Measurements from ENCODE around the gene SH2D2A. TPM values are rescaled to one million over a fixed set of nuclear protein-coding genes. Genes with fewer than 3 reads are reported as not detected.

Gene SH2D2A
- total RNA-seq: 0.20 and 0.28 TPM in 2 replicates

DNA sequence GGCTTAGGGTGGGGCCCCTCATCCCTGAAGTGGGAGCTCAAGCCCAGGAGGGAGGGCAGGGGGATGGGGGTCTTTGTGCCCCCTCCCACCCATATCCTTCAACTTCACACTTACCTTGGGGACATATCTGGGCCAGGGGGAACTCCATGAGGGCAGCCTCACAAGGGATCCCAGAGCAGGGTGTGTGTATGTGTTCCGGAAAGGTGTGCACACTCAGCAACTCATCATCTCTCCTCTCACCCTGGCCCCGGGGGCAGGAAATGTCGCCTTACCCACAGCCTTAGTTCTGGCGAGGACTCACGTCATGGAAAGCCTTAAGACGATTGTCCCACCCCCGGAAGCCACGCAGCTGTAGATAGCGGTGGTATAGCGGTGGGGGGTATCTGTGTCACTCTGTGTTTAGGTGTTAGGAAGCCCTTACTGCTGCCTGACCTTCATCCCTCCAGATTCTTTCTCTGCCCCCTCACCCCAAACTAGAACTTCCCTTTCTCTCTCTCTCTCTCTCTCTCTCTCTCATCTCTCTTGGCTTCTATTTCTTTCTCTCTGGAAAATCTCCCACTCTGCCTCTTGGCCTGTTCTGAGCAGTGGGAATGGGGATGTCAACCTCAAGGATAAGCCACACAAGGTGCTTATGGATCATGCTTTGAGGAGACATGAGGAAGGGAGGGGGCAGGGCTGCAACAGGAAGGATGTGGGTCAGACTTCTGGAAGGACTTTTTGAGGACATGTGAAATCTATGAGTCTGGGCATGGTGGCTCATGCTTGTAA, at the start of gene SH2D2A:
TSS of gene SH2D2A (minus strand) at position 288 of the 768 bp plus-strand sequence. CDS start at position 148, 140 bp downstream.
- no peak for DNase-seq (ENCODE audit: low read depth, low spot score)

DNA sequence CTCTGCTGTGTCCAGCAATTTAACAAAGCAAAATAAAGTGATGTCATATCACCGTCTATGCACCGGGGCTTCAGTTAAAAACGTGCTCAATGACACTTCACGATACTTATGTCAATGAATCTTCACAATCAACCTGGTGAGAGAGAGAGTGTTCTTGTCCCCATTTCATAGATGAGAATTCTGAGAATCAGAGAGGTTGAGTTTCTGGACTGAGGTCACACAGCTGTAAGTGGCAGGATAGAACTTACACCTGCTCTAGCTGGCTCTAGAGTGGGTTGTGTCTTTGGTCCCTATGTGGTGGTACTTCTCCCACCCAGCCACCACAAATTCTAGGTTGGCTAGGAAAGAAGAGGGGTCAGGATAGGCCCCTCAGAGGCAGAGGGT, 49.2 kb upstream of the SH2D2A start:
- DNase-seq (ENCODE audit: low read depth, low spot score): no peak

DNA sequence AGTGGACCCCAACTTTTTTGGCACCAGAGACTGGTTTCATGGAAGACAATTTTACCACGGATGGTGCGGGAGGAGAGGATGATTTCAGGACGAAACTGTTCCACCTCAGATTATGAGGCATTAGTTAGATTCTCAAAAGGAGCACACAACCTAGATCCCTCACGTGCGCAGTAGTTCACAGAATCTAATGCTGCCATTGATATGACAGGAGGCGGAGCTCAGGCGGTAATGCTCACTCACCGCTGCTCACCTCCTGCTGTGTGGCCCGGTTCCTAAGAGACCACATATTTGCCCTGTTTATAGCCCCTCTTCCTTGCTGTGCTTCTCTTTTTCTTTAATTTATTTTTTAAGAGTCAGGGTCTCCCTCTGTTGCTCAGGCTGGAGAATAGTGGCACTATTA, 48.6 kb upstream of the SH2D2A start:
- no peak for DNase-seq (ENCODE audit: low read depth, low spot score)

DNA sequence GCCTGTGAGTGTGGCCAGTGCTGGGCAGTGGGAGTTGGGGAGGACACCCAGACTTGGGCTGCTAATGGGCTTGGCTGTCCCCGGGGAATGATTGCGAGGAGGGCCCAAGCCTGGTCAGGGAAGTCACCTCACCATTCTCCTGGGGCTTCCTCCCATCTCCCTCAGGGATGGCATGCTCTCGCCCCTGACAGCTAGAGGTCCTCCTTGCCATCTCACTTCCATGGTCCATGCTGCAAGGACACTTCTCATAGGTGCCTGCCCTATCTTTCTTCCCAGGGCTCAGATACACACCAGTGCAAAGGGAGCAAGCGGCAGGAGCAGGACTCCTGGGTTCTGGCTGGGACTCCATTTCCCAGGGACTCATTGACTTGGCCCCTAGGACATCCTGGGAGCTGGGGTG, 48.1 kb upstream of the SH2D2A start:
- no peak for DNase-seq (ENCODE audit: low read depth, low spot score)

DNA sequence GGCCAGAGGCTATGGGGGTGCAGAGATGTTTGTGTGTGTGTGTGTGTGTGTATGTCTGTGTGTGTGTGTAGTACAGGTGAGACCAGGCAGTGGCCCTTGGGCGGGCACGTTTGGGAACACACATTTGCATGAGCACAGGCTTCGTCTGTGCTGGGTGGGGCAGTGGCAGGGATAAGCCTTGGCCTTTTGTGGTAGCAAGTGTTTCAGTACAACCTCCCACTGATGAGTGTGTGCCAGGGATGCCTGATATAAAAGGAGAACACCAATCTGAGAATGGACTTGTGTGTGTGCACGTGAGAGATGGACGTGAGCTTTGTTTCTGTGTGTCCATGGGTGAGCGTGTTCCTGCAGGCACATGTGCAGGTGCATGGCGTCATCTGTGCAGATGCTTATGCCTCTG, 47.0 kb upstream of the SH2D2A start:
- DNase-seq (ENCODE audit: low read depth, low spot score): no peak

DNA sequence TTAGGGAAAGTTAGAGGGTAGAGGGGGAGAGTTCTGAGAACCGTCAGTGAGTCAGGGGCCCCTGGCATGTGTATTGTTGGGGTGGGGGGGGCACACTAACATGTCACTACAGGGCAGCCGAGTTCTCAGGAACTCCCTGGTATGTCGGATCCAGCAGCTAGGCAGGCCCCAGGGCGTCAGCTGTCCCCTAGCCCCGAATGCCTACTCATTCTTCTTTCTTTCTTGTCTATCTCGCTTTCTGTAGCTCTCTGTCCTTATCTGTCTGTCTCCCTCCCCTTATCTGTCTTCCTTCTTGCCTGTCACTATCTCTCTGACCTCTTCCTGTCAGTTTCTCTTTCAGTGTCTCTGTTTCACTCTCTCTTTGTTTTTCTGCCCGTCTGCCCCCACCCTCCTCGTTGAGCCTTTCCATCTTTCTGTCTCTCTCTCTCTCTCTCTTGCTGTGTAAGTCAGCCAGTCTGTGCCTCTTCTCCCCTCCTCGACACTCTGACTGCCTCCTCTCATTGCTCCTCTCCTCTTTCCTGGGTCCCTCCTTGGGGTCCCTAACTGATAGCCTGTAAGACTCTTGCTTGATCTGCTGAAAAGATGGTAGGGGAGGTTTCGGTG, 46.5 kb upstream of the SH2D2A start:
- no peak for DNase-seq (ENCODE audit: low read depth, low spot score)

DNA sequence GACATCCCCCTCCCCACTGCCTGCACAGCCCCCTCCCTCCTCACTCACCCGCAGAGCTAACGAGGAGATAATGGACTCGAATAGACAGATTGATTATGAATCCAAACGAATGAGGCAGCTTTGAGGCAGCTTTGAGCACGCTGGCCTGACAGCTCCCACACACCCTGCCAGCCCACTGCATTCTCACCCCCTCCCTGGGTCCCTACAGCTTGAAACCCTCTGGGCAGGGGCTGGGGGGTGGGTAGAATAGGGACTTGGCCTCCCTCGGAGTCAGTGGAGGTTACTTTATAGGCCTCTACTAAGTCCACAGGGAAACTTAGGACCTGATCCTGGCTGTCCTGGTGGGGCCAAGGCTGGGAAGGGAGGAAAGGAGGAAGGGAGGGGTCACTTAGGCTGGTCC, 45.9 kb upstream of the SH2D2A start:
- no peak for DNase-seq (ENCODE audit: low read depth, low spot score)

DNA sequence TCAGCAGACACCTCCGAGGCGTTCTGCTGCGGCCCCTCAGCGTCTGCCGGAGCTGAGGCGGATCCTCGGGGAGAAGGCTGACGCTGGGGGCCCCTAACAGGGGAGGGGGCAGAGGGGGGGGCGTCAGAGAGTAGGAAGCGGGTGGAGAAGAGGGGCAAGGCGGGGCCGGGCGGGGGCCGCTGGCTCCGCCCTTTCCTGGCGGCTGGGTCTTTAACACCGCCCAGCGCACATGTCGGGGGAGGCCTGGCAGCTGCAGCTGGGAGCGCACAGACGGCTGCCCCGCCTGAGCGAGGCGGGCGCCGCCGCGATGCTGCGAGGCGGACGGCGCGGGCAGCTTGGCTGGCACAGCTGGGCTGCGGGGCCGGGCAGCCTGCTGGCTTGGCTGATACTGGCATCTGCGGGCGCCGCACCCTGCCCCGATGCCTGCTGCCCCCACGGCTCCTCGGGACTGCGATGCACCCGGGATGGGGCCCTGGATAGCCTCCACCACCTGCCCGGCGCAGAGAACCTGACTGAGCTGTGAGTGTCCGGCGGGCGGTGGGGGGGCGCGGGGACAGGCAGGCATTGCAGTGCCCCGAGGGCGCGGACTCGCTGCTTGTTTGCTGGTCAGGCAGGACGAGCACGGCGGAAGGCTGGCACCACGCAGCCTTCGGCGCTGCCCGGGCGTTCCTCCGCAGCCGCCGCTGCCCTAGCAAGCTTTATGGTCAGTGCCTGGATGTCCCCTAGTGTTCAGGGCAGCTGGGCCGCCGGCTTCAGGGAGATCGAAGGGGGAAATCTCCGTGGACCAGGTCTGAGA, 44.2 kb upstream of the SH2D2A start, which contains the start of gene NTRK1:
TSS of gene NTRK1 (plus strand) at position 238 of the 796 bp plus-strand sequence. CDS start at position 308, 70 bp downstream.
- DNase-seq (ENCODE audit: low read depth, low spot score): no peak

DNA sequence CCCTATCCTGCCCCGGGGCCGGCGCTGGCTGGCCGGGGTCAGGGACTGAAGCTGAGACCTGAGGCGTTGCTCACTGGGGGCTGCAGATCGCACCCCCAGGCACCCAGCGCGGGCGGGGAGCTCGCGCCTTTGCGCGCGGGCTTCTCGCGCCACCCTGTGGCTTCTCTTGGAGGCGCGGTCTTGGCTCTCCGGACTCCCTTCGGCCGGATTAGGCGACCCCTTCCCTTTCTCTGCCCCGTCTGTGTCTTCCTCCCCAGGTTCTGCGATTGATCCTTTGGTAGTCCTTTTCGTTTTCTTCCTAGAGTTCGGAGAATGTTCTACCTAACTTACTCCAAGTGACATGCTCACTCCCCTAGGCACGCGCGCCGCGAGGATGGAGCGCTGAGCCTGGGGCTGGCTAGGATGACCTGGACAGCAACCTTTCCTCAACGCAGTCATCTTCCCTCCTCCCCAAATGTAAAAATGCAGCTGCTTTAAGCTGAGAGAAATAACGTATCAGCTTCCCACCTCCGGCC, 43.5 kb upstream of the SH2D2A start:
- DNase-seq (ENCODE audit: low read depth, low spot score): no peak

DNA sequence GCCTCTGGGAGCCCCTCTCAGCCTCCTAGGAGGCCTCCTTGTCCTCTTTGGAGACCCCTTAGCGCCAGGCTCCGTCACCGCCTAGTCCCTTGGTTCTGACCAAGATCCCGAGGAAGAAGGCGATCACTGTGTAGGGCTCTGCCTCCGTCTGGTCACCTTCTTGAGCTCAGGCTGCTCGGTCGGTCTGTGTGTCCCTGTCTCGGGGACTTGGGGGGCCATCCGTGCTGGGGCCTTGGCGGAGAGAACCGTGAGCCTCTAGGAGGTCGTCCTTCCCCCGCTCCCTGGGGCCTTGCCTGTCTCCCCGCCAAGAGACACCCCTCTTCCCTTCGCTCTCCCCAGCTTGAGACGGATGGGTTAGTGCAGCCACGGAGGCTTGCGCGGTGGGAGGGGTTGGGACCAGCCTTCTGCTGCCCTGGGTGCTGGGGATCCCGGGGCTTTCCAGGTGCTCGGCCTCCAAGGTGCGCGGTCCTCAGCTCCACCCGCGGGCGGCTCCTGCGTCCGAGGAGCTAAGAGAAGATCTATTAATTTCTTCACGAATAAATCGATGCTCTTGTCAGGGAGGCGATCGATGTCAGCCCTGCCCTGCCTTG, 43.0 kb upstream of the SH2D2A start:
- no peak for DNase-seq (ENCODE audit: low read depth, low spot score)

DNA sequence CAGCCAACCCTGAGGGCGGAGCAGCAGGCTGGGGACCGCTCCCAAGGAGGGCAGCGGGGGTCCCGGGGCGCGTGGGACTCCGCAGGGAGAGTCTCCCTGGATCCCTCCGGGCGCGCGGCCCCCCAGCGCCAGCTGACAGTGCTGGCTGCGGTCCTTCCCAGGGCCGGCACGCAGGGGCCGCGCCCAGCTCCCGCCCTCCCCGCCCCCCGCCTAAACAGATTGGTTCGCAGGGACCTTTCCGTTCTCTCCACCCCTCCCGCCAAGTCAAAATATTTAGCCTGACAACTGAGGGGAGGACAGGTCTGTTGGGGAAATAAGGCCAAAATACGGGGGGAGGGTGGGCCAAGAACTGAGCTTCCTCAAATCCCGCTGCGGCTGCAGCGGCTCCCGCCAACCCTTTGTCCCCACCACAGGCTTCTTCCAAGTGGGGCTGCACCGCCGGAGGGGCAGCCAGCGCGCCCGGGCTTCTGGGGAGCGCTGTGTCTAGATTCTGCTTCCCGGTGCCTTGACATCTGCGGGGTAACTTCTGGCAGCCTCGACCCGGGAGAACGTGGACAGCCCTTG, 42.4 kb upstream of the SH2D2A start, which contains the start of gene INSRR:
TSS of gene INSRR (minus strand) at position 159 of the 564 bp plus-strand sequence. CDS start 496 bp downstream, outside the sequence.
- DNase-seq (ENCODE audit: low read depth, low spot score): no peak

DNA sequence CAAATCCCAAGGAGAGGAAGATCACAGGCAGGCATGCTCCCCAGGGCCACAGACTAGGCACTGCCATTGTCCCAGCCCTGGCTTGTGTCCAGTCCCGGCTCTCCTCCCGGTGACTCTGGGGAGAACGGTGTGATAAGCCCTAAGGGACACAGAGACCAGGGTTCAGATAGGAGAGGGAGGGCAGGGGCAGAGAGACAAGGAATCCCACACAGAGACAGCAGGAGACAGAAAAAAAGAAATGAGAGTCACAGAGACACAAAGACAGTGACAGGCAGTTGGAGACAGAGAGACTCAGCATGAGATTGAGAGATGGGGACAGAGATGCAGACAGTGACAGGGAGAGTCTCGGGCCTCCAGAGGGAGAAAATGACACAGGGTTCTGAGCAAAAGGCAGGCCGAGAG, 41.9 kb upstream of the SH2D2A start:
- no peak for DNase-seq (ENCODE audit: low read depth, low spot score)

DNA sequence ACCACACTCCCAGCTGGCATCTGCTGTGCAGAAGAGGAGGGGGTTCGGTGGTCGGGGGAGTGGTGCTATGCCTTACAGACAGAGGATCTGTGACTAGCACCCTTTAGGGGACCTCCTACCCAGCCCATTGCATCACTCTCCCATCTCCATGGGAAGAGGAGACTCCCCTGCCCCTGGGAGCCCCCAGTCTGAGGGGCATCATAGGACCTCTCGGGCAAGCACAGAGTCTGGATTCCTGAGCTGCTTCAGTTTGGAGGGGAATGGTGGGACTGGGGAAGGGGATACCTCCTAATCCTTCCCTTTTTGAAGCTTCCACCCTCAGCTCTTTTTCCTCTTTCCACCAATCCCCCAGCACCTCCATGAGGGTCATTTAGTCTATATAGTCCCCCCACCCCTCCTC, 40.9 kb upstream of the SH2D2A start:
- no peak for DNase-seq (ENCODE audit: low read depth, low spot score)

DNA sequence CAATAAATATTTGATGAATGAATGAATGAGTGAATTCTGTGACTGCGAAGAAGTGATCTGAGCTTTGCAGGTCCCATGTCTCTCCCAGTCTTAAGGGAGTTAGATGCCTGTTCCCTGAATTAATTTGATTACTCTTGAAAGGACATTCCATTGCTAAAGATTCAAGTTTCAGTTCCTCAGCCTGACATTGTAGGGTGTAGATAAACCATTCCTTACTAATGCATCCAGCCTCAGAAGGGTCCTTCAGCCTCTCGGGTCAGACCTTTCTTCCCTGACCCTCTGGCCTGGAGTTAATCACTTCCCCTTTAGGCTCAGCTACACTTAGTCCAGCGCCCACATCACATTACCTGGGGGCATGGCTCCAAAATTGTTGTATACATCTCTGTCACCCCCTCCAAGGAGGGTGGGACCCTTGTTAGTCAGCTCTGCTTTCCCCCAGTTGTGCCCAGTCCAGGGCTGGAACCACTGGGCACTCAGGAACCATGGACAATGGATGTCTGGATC, 39.7 kb upstream of the SH2D2A start:
- DNase-seq (ENCODE audit: low read depth, low spot score): no peak

DNA sequence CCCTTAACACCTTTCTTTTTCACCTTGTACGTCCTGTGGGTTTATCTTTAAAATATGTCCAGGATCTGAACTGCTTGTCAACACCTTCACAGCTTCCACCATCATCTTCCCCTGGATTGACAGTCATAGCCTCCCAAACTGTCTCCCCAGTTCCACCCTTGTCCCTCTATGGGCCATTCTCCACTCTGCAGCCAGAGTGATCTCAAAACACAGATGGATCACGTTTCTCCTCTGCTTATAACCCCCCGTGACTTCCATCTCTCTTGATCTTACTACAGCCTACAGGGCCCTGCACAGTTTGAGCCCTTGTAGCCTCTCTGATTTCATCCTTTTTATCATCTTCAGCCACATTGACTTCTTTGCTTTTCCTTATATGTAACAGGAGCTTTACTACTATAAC, 38.0 kb upstream of the SH2D2A start:
- DNase-seq (ENCODE audit: low read depth, low spot score): no peak

DNA sequence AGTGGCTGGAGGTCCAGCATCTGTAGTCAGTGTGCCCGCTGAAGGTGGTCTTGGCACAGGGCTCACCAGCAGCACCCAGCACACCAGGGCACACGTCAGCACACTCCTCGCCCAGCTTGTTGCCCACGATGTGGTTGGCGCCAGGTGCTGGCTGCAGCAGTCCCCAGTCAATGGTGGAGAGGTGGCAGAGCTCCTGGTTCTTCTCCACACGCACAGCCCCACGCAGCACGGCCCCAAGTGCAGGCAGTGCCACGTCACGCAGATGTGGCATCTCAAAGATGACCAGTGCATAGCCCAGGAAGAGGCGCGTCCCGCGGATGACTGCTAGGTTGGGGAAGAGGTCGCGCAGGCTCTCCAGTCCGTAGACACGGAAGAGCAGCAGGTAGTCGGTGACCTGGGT, 37.1 kb upstream of the SH2D2A start:
- DNase-seq (ENCODE audit: low read depth, low spot score): no peak

DNA sequence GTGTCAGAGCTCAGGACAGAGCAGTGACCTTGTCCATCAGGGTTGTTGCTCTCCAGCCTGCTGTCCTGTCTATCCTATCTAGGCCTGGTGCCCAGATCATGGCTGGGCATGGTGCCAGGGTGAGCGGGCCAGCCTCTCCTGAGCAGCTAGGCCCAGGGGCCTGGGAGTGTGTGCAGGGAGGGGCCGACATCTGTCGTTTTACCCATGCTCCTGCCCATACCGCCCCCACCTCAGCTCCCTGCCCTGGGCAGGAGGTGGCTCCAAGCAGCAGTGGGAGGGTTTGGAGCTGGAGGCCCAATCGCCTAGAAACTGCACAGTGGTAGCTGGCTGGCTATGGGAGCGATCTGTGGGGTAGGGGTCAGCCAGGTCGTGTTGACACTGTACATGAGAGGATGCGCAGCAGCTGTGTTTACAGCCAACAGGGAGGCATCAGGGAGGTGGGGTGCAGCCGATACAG, 35.8 kb upstream of the SH2D2A start:
- no peak for DNase-seq (ENCODE audit: low read depth, low spot score)

DNA sequence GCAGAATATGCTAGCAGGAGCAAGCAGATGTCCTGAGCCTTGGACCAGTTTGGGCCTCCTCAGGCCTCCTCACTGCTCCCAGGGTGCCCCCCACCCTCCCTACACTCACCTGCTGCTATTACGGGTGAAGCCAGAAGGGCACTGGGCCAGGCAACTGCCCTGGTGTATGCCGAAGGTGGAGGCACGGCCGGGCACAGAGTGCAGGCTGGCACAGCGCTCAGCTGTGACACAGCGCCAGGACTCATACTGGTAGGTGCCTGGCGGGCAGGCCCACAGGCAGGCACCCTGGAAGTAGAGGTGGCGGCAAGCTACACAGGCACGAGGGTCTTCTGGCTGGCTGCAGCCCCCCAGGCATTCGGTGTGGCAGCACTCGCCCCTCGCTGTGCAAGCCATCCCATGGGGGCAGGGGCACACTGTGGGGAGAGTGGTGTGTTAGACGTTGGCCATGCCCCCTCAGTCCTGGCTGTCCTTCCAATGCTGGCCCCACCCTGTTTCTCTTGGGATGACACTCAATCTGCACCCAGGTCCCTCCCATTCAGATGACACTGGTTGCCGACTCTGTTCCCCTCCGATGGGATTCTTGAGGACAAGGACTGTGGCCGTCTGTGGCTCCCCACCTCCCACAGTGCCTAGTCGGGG, 35.2 kb upstream of the SH2D2A start:
- DNase-seq (ENCODE audit: low read depth, low spot score): no peak

DNA sequence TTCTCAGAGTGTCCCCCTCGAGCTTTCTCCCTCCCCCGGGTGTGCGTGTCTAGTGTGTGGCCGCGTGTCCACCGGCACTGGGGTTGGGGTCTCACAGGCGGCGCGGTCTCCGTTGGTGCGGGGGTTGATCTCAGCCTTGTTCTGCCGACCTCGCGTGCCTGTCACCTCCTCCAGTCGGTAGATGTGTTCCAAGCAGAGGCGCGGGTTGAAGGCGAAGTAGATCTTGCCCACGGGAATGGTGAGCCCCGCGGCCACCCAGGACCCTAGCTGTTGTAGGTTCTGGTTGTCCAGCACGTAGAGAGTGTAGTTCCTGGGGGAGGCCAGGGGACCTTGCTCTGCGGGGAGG, 32.5 kb upstream of the SH2D2A start:
- DNase-seq (ENCODE audit: low read depth, low spot score): no peak

DNA sequence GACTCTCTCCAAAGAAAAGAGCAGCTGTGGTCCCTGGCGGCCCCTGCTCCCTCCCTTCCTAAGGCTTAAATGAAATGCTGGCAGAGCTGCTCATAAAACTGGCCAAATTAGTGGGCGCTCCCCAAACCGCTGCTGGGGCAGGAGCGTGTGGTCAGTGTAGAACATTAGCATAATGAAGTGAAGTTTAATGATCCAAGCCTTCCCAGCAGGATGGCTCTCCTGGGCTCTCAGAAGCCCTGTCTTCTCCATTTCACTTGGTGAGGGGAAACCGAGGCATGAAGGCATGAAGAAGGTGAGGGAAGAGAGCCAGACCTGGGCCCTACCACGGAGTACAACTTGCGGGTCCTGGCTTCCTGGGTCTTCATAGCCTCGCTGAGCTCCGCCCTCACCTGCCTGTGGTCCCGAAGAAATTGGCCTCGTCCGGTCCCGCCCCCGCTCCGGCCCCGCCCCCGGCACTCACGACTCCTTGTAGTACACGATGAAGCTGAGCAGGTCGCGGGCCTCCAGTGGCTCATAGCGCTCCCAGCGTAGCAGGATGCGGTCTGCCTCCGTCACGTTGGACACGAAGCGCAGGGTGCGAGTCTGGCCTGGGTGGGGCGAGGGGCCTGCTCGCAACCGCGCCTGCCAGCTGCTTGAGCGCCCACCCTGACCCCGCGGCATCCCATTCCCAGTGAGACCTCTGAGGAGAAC, 32.0 kb upstream of the SH2D2A start:
- no peak for DNase-seq (ENCODE audit: low read depth, low spot score)
